IPS-15b (cell line): ENCODE data around the gene MCHR2.

Experiments
- H3K27me3 ChIP-seq: one replicate; pipeline ENCODE4 v1.6.1; 2013; ENCODE audit warnings: low read length; ENCODE audit not compliant: control insufficient read depth, insufficient read depth
- H3K36me3 ChIP-seq: one replicate; pipeline ENCODE4 v1.6.1; 2013; ENCODE audit warnings: low read length; ENCODE audit not compliant: control insufficient read depth, insufficient read depth
- H3K4me1 ChIP-seq: one replicate; pipeline ENCODE4 v1.6.1; 2013; ENCODE audit warnings: mild to moderate bottlenecking, low read length; ENCODE audit not compliant: control insufficient read depth, insufficient read depth
- H3K4me3 ChIP-seq: one replicate; pipeline ENCODE4 v1.5.1; 2013; ENCODE audit warnings: low read depth, low read length
- H3K9ac ChIP-seq: one replicate; pipeline ENCODE4 v1.6.1; 2013; ENCODE audit warnings: low read depth, mild to moderate bottlenecking, low read length
- H3K9me3 ChIP-seq: one replicate; pipeline ENCODE4 v1.6.1; 2013; ENCODE audit warnings: mild to moderate bottlenecking, low read length; ENCODE audit not compliant: control insufficient read depth, insufficient read depth

MCHR2 gene

DNA sequence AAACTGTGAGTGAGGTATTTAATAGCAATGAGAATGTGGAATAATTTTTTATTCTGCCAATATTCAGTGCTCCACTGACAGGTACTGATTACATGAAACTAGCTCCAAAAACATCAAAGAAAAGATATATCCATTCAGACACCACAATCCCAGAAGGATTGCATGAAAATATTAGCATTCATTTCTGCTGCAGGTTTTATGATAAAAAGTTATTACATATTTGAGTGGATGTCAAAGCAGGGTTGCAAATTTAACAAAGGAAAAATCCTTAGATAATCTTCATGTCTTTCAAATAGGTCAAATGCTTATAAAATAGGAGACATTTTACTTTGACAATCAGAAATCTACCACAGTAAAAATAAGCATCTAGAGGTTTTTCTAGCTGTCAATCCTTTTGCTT is 13.3 kb downstream of the MCHR2 start:
- Histone ChIP-seq H3K4me3 (no peak overlapping the region), H3K9me3 (peaks cover 4% of the 10 kb centered on the region), H3K27me3 (no peaks in the 10 kb centered on the region), H3K36me3 (no peaks in the 10 kb centered on the region), H3K9ac (no peak overlapping the region), H3K4me1 (no peaks in the 10 kb centered on the region)

DNA sequence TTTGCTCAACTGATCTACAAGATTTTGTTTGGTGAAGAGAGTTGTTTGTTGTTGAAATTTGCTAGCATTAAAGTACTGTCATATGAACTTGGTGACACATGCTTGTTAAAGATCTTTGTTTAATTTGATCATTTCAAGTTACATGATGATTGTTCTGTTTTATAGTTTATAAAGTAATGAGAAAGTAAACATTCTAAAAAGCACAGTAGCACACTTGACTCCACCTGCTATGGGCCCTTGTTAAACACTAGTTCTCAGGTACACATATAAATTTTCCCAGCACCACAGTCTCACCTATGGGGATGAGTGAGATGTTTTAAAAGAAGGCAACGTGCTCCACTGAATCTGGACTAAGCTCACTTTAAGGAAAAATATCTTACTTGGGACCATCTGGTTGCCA is 14.1 kb downstream of the MCHR2 start:
- Histone ChIP-seq H3K4me1 (no peaks in the 10 kb centered on the region), H3K36me3 (no peaks in the 10 kb centered on the region), H3K4me3 (no peak overlapping the region), H3K27me3 (no peaks in the 10 kb centered on the region), H3K9me3 (peaks cover 4% of the 10 kb centered on the region), H3K9ac (no peak overlapping the region)

DNA sequence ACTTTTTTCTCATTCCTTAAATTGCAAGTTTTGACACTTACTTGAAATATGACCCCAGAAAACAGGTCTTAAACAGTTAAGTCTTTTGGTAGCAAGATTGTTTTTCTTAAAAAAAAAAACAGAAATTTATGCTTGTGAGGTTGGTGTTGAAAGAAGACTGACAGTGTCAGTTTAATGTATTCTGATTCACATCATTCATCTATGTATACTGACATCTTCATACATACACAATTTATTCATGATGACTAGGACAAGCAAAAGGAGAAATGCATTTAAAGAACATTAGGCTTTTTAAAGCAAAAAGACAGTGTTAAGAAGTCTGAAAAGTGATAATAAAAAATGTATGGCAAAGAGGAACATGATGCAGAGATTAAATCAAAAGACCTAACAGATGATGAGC is 27.0 kb downstream of the MCHR2 start:
- Histone ChIP-seq H3K4me3 (no peak overlapping the region), H3K27me3 (no peaks in the 10 kb centered on the region), H3K4me1 (no peaks in the 10 kb centered on the region), H3K9me3 (no peaks in the 10 kb centered on the region), H3K36me3 (no peaks in the 10 kb centered on the region), H3K9ac (no peak overlapping the region)

DNA sequence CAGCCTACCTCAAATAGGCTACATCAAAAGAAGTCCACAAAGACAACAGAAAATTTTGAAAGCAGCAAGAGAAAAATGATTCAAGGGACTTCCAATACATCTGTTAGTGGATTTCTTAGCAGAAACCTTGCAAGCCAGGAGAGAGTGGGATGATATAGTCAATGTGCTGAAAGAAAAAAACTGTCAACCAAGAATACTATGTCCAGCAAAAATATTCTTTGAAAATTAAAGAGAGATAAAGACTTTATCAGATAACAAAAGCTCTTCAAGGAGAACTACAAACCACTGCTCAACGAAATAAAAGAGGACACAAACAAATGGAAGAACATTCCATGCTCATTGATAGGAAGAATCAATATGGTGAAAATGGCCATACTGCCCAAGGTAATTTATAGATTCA is 34.0 kb downstream of the MCHR2 start:
- H3K9me3 ChIP-seq = no peaks in the 10 kb centered on the region
- H3K4me3 ChIP-seq = no peak overlapping the region
- H3K4me1 ChIP-seq = no peaks in the 10 kb centered on the region
- no peaks in the 10 kb centered on the region for H3K36me3 ChIP-seq
- no peak overlapping the region for H3K9ac ChIP-seq
- H3K27me3 ChIP-seq = no peaks in the 10 kb centered on the region

DNA sequence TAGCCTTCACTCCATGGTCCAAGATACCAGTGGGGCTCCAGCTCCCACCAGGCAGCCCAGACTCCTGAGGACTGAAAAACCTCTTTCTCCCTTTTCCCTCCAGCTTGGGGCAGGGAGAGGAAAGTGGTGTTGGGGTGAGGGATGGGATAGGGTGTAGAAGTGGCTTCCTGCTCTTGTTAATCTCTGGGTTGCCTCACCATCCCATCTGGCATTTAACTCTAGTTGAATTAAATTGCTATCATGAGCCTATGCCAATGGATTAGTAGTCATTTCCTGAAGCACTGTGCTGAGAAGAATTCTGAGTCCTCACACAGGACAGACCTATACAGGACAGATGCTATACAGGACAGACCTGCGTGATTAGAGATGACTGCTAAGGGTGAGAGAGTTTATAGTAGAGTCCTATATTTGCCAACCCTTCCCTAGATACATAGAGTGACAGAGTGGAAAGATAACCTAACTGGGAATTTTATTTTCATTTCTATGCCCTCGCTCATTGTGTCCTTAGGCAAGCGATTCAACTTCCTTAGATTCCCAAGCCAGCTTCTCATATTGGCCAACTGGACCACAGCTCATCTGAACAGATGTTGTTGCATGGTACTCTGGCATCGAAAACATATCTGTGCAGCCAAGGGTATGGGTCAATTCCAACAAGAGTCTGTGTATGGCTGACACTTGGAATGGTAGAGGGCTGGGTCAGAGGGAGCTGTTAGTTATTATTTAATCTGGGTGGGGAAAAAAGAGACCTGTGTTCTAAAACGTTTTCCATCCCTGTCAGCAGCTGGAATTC is 42.8 kb downstream of the MCHR2 start:
- Histone ChIP-seq H3K4me3 (no peak overlapping the region), H3K27me3 (no peaks in the 10 kb centered on the region), H3K4me1 (no peaks in the 10 kb centered on the region), H3K36me3 (no peaks in the 10 kb centered on the region), H3K9me3 (no peaks in the 10 kb centered on the region), H3K9ac (no peak overlapping the region)

DNA sequence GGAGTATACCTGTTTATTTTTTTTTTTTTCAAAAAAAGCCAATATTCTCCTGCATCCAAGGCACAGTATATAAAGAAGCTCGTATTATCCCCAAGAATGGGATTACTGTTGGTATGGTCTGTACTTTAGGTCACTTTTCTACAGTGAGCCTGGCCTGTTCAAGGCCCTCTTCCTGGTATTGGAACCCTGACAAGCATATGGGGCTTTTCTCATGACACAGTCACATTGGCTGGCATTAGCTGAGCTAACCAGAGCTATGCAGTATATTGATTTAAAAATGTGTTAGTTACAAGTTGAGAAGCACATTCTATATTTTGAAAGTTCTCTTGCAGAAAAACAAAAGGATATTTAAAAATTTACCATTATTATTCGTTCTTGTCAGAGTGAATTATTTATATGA is 48.0 kb downstream of the MCHR2 start:
- H3K36me3 ChIP-seq = no peaks in the 10 kb centered on the region
- no peaks in the 10 kb centered on the region for H3K9me3 ChIP-seq
- H3K4me1 ChIP-seq = no peaks in the 10 kb centered on the region
- no peaks in the 10 kb centered on the region for H3K27me3 ChIP-seq
- H3K9ac ChIP-seq = no peak overlapping the region
- H3K4me3 ChIP-seq = no peak overlapping the region

DNA sequence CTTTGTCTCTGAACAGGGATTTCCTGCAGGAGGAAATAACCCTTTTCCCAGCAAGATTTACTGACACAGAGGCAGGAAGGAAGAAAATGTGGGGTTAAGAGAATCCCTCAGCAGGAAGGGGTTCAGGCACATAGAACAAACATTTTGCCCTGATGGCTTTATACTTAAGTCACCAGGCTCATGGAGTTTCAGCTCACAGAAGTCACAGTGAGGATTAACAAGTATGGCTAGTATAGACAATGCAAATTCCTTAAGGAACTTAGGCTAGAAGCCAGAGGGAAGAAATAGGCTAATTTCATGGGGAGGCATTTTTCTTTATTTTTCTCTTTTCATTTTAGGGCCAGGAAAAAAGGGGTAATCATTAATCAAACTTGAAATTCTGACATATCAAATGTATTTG is 50.2 kb downstream of the MCHR2 start:
- Histone ChIP-seq H3K4me3 (no peak overlapping the region), H3K36me3 (no peaks in the 10 kb centered on the region), H3K9me3 (no peaks in the 10 kb centered on the region), H3K27me3 (no peaks in the 10 kb centered on the region), H3K9ac (no peak overlapping the region), H3K4me1 (no peaks in the 10 kb centered on the region)

DNA sequence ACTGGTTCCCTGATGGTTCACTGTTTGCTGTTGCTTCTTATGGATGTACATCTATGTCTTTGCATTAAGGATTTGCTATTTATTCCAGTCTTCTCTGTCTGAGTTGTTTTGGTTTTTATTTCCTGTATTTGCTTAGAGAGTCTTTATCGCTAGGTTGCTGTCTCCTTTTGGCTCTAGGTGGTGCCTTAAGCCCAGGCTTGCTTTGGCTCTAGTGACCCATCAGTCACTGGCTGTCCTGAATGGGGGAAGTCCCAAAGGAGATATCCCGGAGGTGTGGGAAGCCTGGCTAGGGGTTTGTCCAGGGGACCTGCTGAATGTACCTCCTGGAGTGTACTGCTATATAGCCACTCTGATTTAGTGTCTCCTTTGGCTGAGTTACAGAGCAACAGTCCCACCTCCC is 53.4 kb downstream of the MCHR2 start:
- H3K36me3 ChIP-seq = no peaks in the 10 kb centered on the region
- no peak overlapping the region for H3K4me3 ChIP-seq
- no peak overlapping the region for H3K9ac ChIP-seq
- H3K27me3 ChIP-seq = no peaks in the 10 kb centered on the region
- H3K9me3 ChIP-seq = no peaks in the 10 kb centered on the region
- no peaks in the 10 kb centered on the region for H3K4me1 ChIP-seq

DNA sequence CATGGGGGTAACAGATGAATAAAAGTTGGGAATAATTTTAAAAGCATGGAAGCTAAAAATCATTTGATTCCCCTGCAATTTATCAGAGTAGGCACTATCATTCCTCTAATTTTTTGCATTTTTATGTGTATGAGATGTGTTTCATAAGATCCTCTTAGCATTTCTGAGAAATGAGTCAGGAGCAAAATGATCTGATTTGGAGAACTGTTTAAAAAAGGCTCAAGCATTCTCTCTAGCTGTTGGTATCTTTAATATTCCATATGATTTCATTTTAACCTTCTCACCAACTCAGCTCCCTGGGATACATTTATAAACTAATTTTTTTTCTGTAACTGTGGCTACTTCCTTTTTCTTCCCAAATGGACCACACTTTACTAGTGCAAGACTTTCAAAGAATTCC is 60.9 kb downstream of the MCHR2 start:
- Histone ChIP-seq H3K36me3 (no peaks in the 10 kb centered on the region), H3K27me3 (no peaks in the 10 kb centered on the region), H3K4me3 (no peak overlapping the region), H3K9ac (no peak overlapping the region), H3K9me3 (no peaks in the 10 kb centered on the region), H3K4me1 (no peaks in the 10 kb centered on the region)

DNA sequence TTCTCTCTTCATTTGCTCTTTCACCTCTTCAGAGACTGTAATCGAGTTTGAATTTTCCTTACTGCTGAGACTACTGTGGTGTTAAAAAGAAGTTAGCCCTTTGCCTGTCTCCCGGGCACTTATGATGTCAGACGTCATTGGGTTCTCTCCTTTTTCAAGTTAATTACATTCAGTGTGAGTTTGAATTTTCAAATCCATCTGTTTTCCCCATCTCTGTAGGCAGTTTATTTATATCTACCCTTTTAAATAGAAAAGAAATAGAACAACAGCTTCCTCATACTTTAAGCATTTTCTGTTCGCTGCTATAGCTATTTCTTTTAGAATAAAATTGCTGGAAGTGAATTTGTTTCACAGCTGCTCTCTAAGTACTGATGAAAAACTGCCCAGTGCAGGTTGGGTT is 81.4 kb downstream of the MCHR2 start:
- H3K4me3 ChIP-seq = no peak overlapping the region
- H3K4me1 ChIP-seq = no peaks in the 10 kb centered on the region
- H3K9ac ChIP-seq = no peak overlapping the region
- H3K27me3 ChIP-seq = no peaks in the 10 kb centered on the region
- no peaks in the 10 kb centered on the region for H3K36me3 ChIP-seq
- no peaks in the 10 kb centered on the region for H3K9me3 ChIP-seq

DNA sequence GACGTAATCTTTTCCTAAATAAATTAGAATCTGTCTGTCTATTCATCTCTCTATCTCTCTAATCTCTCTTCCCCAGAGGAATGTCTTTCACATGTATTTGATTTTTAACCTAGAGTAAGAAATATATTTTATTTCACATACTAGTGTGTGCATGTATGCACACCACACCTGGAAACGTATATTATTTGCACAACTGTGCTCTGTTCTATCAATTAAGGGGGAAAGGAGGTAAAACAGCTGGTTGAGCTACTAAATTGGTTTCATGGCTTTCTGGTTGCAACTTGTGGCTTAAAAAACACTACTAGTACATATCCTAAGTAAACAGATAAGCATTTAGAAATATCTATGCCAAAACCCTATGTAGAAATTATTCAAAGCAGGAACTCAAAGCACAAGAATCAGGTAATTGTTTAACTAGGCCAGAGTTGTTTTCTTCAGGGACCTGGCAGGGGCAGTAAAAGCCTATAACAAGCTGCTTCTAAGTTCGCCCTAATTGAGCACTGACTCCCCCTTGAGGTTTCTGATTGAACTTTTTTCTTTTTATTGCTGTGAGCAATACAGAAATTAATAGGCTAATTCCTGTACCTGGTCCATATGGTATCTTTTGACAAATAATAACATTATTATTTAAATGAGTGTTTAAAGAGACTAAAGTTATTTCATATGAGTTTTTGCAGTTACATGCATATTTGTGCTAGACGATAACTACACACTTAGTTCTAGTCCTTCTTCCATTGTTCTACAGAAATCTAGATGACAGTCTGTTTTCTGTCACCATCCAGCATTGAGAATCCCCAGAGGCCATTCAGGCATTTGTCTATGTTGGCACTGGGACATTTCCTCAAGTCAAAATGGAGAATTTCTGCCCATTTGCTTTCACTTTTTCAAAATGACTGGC is 88.6 kb downstream of the MCHR2 start:
- no peaks in the 10 kb centered on the region for H3K4me1 ChIP-seq
- H3K27me3 ChIP-seq = no peaks in the 10 kb centered on the region
- H3K4me3 ChIP-seq = no peak overlapping the region
- H3K9ac ChIP-seq = no peak overlapping the region
- no peaks in the 10 kb centered on the region for H3K36me3 ChIP-seq
- no peaks in the 10 kb centered on the region for H3K9me3 ChIP-seq
